COLO668 (cell line): ENCODE data around the gene SARNP.
"Not testable (repeated sequence)": the region's sequence is repeated elsewhere in the genome, so short reads cannot be mapped to it uniquely, and the experiment has no call there.

Source experiments
- DNase-seq: peaks from one replicate; lab custom pipeline; 2025; ENCODE audit not compliant: unreplicated experiment; lab: John Stamatoyannopoulos, UW

SARNP gene, protein sequence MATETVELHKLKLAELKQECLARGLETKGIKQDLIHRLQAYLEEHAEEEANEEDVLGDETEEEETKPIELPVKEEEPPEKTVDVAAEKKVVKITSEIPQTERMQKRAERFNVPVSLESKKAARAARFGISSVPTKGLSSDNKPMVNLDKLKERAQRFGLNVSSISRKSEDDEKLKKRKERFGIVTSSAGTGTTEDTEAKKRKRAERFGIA

DNA sequence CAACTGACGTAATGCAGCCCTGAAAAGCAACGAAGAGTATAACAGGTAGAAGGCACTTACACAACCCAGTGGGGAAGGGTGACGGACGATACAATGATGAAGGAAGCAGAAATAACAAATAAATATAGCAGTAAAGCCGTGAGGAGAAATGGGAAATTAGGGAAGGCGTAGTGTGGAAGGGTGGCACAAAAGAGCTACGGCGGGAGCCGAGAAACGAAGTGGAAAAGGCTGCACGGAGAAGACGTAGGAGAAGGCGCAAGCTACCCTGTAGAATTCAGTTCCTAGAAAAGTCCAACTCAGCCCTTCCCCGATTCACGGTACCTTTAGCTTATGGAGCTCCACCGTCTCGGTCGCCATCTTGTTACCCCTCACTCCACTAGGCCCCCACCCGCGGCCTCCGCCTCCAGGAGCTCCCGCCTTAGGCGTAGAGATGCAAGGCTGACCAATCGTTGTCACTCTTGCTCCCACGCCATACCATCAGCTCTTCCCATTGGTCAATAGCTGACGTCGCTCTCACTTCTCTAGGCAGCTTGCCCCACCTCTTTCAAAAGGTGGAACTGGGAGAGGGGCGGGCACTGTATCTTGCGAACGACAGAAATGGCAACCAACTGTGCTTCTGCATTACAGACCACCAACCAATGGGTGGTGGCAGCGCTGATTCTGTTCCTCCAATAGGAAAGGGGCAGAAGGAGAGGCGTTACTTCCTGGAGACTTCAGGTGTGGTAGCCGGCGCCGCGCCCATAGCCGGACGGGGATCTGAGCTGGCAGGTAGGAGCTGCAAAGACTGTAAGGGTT, at the start of gene SARNP, which contains the start of gene ORMDL2:
Gene SARNP (minus strand): TSS at position 380 of the 795 bp plus-strand sequence. CDS start 23 bp downstream, at position 357.
Gene ORMDL2 (plus strand): TSS at position 697 of the 795 bp plus-strand sequence. CDS start 959 bp downstream, outside the sequence.
- DNase-seq: peak; percentile 92

DNA sequence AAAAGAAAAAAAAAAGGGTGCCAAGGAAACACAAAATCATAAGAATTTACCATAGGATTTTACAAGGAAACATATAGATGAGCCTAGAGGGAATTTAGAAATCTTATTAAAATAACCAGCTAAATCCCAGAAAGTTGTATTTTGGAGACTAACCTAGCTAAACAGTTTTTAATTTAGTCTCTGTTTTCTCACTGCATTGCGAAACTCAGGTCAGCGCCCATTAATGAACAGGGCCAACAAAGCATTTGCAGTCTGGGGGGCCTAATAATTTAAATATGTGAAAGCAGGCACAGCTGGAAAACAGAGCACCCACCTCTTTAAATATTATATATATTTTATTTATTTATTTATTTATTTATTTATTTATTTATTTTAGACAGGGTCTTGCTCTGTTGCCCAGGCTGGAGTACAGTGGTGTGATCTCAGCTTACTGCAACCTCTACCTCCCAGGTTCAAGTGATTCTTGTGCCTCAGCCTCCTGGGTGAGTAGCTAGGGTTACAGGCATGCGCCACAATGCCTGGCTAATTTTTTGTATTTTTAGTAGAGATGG, 49.0 kb upstream of the SARNP start:
- DNase-seq: not testable (repeated sequence)

DNA sequence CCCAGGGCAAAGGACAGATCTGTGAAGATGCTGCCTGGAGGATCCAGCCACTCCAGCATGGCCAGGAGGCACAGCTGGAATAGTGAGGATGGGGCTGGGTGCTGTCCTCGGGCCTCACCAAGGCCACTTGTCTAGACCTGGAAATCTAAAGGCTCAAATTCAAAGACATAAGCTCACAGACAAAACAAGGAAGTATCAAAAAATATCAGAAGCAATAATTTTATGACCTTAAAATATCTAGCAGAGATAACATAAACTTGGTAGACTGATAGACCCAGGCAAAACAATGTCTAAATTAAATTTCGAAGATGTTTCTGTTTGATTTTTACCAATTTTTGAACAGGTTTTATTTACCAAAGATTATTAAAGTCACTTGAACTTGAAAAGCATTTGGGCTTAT, 47.8 kb upstream of the SARNP start:
- DNase-seq: no peak

DNA sequence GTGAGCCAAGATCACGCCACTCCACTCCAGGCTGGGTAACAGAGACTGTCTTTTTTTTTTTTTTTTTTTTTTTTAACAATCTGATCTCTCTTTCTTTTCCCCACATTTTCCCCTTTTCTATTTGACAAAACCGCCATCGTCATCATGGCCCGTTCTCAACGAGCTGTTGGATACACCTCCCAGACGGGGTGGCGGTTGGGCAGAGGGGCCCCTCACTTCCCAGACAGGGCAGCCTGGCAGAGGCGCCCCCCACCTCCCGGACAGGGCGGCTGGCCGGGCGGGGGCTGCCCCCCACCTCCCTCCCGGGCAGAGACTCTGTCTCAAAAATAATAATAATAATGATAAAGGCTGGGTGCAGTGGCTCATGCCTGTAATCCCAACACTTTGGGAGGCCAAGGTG, 45.4 kb upstream of the SARNP start:
- not testable (repeated sequence) for DNase-seq

DNA sequence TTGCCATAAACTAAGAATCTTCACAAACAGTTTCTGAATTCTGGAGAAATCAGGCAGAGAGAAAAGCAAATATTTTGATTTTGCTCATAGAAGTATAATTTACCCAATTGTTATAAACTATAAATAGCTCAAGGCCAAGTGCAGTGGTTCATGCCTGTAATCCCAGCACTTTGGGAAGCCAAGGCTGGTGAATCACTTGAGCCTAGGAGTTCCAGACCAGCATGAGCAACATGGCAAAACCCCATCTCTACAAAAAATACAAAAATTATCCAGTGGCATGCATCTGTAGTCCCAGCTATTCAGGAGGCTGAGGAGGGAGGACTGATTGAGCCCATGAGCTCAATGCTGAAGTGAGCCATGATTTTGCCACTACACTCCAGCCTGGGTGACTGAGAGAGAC, 44.8 kb upstream of the SARNP start:
- DNase-seq: no peak

DNA sequence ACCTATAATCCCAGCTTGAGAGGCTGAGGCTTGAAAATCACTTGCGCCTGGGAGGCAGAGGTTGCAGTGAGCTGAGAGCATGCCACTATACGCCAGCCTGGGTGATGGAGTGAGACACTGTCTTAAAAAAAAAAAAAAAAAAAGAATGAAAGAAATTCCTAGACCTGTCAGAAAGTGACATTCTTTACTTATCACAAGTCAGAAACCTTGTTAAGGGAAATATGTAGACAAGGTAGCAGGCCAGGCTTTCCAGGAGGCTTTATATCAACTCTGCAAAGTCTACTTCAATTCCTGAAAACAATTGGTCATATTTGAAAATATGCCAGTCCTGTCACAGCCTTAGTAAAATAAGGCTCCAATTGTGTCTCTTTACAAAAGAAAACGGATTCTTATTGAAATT, 44.3 kb upstream of the SARNP start:
- DNase-seq: no peak

DNA sequence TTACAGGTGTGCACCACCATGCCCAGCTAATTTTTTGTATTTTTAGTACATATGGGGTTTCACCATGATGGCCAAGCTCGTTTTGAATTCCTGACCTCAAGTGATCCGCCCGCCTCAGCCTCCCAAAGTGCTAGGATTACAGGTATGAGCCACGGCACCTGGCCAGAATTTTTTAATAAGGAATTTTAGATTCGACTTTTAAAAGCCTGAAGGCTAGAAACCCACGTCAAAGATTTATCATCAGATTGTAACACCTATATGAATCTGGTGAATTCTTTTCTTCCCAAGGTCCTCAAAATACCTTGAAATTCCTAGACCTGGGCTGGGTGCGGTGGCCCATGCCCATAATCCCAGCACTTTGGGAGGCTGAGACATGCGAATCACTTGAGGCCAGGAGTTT, 43.9 kb upstream of the SARNP start:
- no peak for DNase-seq

DNA sequence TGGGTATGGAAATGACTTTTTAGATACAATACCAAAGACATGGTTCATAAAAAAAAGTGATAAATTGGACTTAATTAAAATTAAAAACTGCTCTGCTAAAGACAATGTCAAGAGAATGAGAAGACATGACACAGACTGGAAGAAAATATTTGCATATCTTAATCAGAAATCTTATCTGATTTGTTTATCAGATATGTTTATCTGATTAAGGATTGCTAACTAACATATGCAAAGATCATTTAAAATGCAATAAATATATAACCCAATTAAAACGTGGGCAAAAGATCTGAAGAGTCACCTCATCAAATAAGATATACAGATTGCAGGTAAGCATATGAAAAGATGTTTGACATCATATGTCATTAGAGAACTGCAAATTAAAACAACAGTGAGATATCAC, 35.2 kb upstream of the SARNP start:
- DNase-seq: no peak

DNA sequence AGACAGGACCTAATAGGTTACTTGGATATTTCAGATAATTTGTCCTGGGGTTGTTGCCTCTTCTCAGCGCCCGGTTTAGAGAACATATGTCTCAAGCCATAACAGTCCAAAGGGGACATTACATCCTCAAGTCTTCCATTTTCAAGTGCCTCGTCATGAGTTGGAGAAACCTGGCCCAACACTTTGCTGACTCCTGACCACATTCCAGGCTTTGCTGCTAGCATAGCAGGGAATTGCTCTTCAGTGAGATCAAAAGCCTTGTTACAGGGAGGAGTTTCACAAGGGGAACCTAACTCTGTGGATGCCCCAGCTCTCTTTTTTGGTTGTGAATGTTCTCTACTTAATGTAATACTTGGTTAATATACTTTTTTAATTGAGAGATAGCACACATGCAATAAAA, 33.4 kb upstream of the SARNP start:
- DNase-seq: no peak

DNA sequence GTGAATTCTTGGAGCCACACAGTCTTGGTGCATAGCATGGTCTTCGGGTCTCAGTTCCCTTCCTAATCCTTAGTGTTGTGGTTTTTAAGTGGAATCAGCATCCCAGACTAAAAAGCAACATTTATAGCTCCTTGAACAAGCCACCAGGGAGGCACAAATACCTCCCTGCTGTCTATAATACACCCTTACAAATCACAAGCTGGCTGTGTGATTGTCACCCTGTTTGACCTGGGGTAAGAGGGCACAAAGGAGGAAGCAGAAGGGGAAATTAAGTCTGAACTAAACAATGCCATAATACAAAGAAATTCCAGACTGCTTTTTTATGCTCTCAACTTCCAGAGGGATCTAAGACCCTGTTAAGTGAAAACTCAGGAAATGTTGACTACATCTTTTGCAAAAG, 32.9 kb upstream of the SARNP start:
- DNase-seq: no peak

DNA sequence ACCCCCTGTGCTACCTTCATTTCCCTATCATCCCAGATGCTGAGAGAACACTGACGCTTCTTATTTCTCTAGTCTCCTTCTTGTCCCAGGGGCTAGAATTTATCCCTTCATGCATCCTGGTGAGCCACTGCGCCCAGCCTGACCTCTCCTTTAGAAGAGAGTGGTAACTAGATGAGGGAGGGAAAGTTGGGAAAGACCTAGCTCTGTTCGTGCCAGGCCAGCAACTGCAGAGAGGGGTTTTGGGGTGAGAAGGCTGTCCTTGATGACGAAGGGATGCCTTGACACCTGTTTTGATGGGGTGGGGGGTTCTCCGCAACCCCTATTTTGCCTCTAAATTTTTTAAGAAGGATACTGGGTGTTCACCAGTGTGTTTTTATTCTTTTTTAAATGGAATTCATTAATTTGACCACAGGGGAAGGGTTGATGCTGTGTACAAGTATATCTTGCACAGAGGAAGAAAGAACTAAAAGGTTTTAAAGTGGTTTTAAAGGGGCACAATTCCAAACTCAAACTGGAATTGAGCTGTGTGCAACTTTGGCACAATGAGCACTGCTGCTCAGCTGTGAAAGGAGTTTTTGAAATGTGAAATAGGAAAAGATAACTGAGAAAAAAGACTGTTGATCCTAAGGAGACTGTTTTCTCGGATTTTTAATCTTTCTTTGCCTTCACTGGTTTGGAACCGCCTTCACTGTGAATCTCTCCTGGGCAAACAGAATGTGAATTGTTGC, 32.3 kb upstream of the SARNP start:
- no peak for DNase-seq

DNA sequence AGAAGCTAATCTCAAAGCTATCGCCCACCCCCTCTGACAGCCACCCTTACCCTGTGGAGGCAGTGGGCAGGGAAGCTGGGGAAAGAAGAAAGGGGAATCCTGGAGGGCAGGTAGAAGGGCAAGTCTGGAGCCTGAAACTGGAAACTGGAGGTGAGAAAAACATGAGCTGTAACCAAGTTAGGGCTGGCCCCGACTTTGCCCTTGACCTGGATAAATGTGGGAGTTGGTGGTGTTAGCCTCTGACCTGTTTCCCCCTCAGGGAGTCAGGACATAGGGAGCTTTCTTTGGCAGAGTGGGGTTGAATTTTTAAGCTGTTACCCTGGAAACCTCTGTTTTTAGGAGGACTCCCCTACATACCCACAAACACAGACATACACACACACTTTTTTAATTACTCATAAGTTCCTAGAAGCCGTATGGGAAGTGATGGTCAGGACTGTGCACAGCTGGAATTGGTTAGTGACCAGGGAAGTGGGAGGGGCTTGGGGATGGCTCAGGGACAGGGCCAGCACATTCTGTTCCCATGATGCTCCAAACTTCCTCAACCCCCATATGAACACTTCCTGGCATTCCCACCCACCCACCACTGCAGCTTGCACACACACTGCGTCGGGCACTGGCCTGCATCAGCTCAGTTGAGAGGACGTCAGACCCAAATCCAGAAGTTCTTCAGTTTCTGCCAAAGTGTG, 30.2 kb upstream of the SARNP start:
- no peak for DNase-seq

DNA sequence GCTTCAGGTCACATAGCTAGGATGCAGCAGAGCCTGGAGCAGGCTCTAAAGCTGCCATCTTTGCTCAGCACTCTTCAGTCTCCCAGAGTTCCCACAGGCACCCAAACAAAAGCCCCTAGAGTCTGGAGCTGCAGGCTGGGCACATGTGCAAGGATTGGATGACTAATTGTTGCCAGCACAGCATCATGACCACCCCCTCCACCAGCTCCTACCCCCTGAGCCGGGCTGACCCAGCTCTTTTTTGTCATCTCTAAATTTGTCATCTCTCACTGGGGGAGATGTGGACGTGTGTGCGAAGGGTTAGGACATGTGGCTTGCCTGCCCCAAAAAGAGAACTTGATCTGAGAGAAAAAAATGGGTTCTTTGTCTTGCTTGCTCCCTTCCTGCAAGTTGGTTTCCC, 29.5 kb upstream of the SARNP start:
- DNase-seq: no peak

DNA sequence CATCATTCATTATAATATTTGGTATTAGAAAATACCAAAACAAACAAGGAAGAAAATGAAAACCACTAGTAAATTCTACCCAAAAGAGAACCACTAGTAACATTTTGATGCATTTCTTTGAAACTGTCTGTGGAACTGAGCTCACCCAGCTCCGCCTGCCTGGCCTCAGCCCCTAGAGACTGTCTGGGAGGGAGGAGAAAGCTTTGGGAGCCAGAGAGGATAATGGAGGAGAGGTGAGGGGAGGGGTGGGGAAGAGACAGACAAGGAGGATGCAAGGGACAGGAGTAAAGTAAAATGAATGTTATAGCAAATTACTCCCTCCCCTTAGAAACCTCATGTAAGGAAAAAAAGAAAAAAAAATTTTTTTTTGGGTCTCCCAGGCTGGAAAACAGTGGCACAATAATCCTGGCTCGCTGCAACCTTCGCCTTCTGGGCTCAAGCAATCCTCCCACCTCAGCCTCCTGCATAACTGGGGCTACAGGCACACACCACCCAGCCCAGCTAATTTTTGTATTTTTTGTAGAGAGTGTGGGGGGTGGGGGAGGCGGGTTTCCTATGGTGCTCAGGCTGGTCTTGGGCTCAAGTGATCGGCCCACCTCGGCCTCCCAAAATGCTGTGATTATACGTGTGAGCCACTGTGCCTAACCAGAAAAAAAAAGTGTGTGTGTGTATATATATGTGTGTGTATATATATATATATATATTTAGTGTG, 28.4 kb upstream of the SARNP start:
- DNase-seq: no peak

DNA sequence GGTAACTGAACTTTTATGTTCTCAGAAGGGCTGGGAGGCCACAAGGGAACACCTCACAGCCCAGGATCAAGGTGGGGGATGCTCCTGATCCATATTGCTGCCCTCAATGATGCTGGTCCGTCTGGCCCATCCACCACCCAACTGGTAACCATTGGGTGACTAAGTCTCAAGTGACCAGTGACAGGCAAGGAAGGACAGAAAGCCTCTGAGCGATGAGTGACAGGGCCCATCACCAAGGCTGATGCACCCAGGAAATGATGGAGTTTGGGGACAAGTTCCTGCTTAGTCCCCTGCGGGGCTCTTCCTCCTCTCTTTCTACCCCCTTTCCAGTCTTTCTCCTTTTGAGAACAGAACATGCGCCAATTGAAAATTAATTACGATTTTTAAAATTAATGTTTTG, 27.8 kb upstream of the SARNP start:
- no peak for DNase-seq

DNA sequence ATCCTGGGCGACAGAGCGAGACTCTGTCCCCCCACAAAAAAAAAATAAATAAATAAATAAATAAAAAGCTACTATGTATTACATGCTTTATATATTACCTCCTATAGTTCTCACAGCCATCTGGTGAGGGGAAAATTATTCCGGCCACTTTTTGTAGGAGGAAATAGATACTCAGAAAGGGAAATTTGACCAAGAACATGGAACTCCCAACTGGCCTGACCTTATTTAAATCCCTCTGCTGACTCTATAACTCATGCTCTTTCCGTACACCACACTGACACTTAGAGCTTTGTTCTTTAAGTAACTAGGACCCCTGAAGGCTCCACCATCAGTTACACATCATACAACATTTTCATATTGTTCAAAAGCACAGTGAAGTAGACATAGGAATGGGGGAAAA, 27.4 kb upstream of the SARNP start:
- no peak for DNase-seq

DNA sequence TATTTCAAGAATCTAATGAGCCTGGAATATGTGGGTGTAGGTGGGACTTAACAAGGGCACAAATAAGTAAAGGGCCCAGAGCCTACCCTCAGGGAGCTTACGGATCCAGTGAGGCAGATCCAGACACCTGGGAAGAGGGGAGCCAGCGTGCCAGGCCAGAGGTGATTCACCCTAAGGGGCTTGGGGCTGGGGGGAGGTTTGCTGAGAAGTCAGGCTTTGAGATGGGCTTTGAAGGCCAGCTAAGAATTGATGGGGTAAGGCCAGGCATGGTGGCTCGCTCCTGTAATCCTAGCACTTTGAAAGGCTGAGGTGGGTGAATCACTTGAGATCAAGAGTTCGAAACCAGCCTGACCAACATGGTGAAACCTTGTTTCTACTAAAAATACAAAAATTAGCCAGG, 25.9 kb upstream of the SARNP start:
- no peak for DNase-seq

DNA sequence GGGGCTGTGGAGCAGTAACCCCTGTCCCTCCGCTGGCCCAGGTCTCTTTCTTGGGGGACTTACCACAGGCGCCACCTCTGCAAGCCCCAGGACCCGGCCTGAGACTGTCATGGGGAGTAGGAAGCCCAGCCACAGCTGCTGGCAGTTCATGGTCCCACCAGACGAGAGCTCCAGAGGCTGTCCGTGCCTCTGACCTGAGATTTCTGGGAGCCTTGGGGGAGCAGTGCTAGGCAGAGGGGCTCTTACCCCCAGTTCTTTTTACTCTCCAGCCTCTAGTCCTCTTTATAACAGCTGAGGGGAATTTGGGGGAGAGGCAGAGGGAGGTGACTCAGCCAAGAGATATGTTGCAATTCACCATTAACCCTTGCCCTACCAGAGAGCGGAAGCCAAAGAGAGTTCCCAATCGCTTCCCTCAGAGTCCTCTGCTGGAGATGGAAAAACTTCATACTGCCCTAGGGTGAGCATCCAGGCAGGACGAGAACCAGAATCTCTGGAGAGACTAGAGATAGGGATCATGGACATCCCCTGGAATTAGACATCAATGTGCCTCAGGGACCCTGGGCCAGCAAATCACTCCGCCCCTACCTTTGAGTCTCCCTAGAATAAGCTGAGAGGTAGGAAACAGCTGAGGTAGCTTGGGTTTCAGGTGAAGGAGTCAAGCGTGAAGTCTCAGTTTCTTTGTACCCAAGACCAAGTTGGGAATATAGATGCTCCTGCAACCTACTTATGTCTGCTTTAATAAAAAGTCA, 25.3 kb upstream of the SARNP start, which contains the start of gene MMP19:
Gene MMP19 (minus strand): TSS at position 256 of the 749 bp plus-strand sequence. CDS start 106 bp downstream, at position 150.
- no peak for DNase-seq

DNA sequence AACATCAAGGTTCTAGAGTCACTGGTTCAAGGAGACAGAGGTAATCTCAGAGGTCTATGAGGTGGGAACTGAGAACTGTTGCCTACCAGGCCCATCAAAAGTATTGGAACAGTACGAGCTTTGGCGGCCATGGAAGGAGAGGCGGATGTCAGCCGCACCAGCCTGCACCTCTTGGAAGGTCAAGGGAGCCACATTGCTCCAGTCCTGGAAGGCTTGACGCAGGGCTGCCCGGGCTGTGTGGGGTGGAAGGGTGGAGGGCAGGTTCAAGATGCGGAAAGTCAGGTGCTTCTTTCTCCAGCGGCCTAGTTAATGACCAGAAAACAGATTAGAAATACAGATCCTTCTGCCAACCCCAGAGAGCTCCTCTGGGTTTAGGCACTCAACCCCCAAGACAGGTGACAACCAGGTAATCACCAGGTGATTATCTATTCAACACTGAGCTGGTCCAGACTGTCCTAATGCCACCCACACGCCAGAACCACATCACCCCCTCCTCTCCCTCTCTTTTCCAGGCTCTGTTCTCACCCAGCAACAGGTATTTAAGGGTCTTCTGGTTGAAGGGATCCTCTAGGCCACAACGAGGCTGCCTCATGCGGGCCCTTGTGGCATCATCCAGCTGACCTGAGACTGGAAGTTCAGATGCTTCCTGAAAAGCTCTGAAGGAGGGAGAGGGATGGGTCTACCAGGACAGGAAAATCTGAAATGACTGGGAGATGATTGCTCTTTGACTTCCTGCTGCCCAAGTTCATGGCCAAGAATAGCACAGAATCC, 23.2 kb upstream of the SARNP start:
- DNase-seq: no peak
